ENCODE data around the gene EPYC. TPM values are rescaled to one million over a fixed set of nuclear protein-coding genes. Genes with fewer than 3 reads are reported as not detected.

EPYC gene
- total and polyA plus RNA-seq, 10 of the 15 experiments (the other 5 are each of a cell fraction or from before 2014, with no cell fraction given), result not detected

DNA sequence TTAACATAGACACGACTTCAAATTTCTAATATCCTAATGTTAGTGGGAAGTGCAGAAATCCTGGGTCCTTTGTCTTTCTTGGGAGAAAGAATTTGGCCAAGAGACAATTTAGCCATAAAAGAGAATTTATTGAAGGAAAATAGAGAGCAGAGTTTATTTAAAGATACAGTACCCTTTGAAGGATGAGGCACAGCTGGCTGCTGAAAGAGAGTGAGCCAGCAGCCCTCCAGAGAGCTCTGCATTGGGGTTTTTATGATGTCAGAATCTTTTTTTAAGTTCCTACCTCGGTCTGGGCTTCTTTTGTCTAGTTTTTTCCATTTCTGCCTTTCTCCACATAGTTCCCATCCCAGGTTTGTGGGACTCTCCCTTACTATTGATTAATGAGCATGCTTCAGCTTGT is 87.3 kb downstream of the EPYC start:
- no peak overlapping the region for H3K9ac ChIP-seq (ENCODE audit: control insufficient read depth, insufficient read depth, low read length)
- ATAC-seq (no peak), DNase-seq (ENCODE audit: low read depth, low spot score) (no peak), FAIRE-seq (no peak)
- no peaks in the 10 kb centered on the region for H3K4me1 ChIP-seq (ENCODE audit: control insufficient read depth, insufficient read depth, low read length)
- H3K27ac ChIP-seq (ENCODE audit: control insufficient read depth, insufficient read depth), result no peak overlapping the region
- H3K4me3 ChIP-seq, result no peak overlapping the region
- H3K9me3 ChIP-seq (replicated peaks; ENCODE audit: control insufficient read depth, insufficient read depth, low read length), result no peaks in the 10 kb centered on the region
- ChIA-PET POLR2A (no interaction called here), CTCF (interaction anchor here (0.6 kb wide), 1 partner anchor 308 kb away, joined by 3 read pairs; no protein-coding TSS in a partner anchor), RAD21 (ENCODE audit: unreplicated experiment) (no interaction called here), SMC1A (ENCODE audit: uncharacterized antibody, unreplicated experiment) (interaction anchor here (1.6 kb wide), 1 partner anchor 660 kb away, joined by 3 read pairs; no protein-coding TSS in a partner anchor)
- intact Hi-C loops (cut with micrococcal nuclease; ENCODE audit: unreplicated experiment) (no loop called here), in situ Hi-C loops (cut with MboI) (no loop called here)
- WGBS (ENCODE audit: insufficient coverage, insufficient replicate concordance, low lambda C conversion rate, missing lambda C conversion rate), result 0% methylated on average over 2 of the region's 2 CpGs
- no peaks in the 10 kb centered on the region for H3K36me3 ChIP-seq (ENCODE audit: control insufficient read depth in 2 of 2, insufficient read depth in 2 of 2, low read length in 1 of 2)
- H3K4me2 ChIP-seq (ENCODE audit: control insufficient read depth, insufficient read depth), result no peak overlapping the region
- no peak overlapping the region for H2AFZ ChIP-seq (ENCODE audit: control insufficient read depth, low read depth, low read length)
- H4K20me1 ChIP-seq (ENCODE audit: control insufficient read depth, insufficient read depth), result no peaks in the 10 kb centered on the region
- TF ChIP-seq BCL3 (IDR thresholded peaks at IDR 0.05; ENCODE audit: borderline replicate concordance, insufficient read depth, low read depth, low read length, poor library complexity, severe bottlenecking) (no peak), HCFC1 (IDR thresholded peaks at IDR 0.05; ENCODE audit: low read length) (no peak)
- no TSS peak for BruUV-seq (replicated peaks)
- H3K79me2 ChIP-seq (ENCODE audit: control insufficient read depth, insufficient read depth, low read length), result no peaks in the 10 kb centered on the region
- H3K27me3 ChIP-seq (replicated peaks in 1 of 2; ENCODE audit: control insufficient read depth in 2 of 2, insufficient read depth in 2 of 2, low read length in 1 of 2), result no peaks in the 10 kb centered on the region

DNA sequence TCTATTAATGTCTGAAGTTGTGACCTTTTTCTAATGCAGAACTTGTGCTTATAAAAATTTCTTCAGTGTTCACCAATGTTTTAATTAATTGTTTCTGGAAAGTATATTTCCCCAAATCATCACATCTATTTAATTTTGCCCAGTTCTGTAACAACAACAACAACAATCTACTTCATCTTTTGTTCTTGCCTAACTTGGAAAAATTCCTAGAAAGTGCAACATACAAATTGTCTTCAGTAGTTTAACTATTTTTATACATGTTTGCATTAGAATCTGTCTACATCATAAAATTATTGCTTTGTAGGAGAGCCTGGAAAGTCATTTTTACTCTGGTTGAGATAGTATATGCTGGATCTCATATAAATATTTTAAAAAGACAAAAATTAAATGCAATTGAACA is 88.3 kb downstream of the EPYC start:
- Histone ChIP-seq H3K27me3 (replicated peaks in 1 of 2; ENCODE audit: control insufficient read depth in 2 of 2, insufficient read depth in 2 of 2, low read length in 1 of 2) (no peaks in the 10 kb centered on the region), H3K27ac (ENCODE audit: control insufficient read depth, insufficient read depth) (no peak overlapping the region), H3K36me3 (ENCODE audit: control insufficient read depth in 2 of 2, insufficient read depth in 2 of 2, low read length in 1 of 2) (no peaks in the 10 kb centered on the region), H3K9me3 (replicated peaks; ENCODE audit: control insufficient read depth, insufficient read depth, low read length) (no peaks in the 10 kb centered on the region), H3K9ac (ENCODE audit: control insufficient read depth, insufficient read depth, low read length) (no peak overlapping the region), H3K79me2 (ENCODE audit: control insufficient read depth, insufficient read depth, low read length) (no peaks in the 10 kb centered on the region), H3K4me1 (ENCODE audit: control insufficient read depth, insufficient read depth, low read length) (no peaks in the 10 kb centered on the region), H2AFZ (ENCODE audit: control insufficient read depth, low read depth, low read length) (no peak overlapping the region), H3K4me2 (ENCODE audit: control insufficient read depth, insufficient read depth) (no peak overlapping the region), H4K20me1 (ENCODE audit: control insufficient read depth, insufficient read depth) (no peaks in the 10 kb centered on the region), H3K4me3 (no peak overlapping the region)
- intact Hi-C loops (cut with micrococcal nuclease; ENCODE audit: unreplicated experiment) (no loop called here), in situ Hi-C loops (cut with MboI) (no loop called here)
- ChIA-PET POLR2A (no interaction called here), SMC1A (ENCODE audit: uncharacterized antibody, unreplicated experiment) (no interaction called here), RAD21 (ENCODE audit: unreplicated experiment) (no interaction called here), CTCF (no interaction called here)
- ATAC-seq, result no peak
- no TSS peak for BruUV-seq (replicated peaks)
- no peak for DNase-seq (ENCODE audit: low read depth, low spot score)
- no peak for FAIRE-seq
- TF ChIP-seq CREM (IDR thresholded peaks at IDR 0.05; ENCODE audit: low read depth), result no peak
- no peak for TF ChIP-seq MAX (IDR thresholded peaks at IDR 0.05; ENCODE audit: low read depth, low read length)
- no peak for TF ChIP-seq MYC (IDR thresholded peaks at IDR 0.05; ENCODE audit: insufficient read depth, insufficient read length, insufficient replicate concordance, low read length, severe bottlenecking)
- no peak for TF ChIP-seq SMARCA5 (IDR thresholded peaks at IDR 0.05)
- no peak for TF ChIP-seq RAD21 (IDR thresholded peaks at IDR 0.05; ENCODE audit: insufficient read depth, low read depth, low read length)
- TF ChIP-seq, protein P1, sequence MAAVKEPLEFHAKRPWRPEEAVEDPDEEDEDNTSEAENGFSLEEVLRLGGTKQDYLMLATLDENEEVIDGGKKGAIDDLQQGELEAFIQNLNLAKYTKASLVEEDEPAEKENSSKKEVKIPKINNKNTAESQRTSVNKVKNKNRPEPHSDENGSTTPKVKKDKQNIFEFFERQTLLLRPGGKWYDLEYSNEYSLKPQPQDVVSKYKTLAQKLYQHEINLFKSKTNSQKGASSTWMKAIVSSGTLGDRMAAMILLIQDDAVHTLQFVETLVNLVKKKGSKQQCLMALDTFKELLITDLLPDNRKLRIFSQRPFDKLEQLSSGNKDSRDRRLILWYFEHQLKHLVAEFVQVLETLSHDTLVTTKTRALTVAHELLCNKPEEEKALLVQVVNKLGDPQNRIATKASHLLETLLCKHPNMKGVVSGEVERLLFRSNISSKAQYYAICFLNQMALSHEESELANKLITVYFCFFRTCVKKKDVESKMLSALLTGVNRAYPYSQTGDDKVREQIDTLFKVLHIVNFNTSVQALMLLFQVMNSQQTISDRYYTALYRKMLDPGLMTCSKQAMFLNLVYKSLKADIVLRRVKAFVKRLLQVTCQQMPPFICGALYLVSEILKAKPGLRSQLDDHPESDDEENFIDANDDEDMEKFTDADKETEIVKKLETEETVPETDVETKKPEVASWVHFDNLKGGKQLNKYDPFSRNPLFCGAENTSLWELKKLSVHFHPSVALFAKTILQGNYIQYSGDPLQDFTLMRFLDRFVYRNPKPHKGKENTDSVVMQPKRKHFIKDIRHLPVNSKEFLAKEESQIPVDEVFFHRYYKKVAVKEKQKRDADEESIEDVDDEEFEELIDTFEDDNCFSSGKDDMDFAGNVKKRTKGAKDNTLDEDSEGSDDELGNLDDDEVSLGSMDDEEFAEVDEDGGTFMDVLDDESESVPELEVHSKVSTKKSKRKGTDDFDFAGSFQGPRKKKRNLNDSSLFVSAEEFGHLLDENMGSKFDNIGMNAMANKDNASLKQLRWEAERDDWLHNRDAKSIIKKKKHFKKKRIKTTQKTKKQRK (IDR thresholded peaks at IDR 0.05; ENCODE audit: low read depth, low read length), result no peak
- TF ChIP-seq NFYA (IDR thresholded peaks at IDR 0.05; ENCODE audit: borderline replicate concordance, low read depth, low read length), result no peak
- no peak for TF ChIP-seq BHLHE40 (IDR thresholded peaks at IDR 0.05; ENCODE audit: borderline replicate concordance in 1 of 2, low read depth in 2 of 2, low read length in 1 of 2)
- no peak for TF ChIP-seq SRF (IDR thresholded peaks at IDR 0.05; ENCODE audit: low read depth in 2 of 2, low read length in 2 of 2)
- no peak for TF ChIP-seq EP300 (IDR thresholded peaks at IDR 0.05; ENCODE audit: borderline replicate concordance in 1 of 2, control insufficient read depth in 1 of 2, low read depth in 2 of 2, low read length in 2 of 2)
- no peak for TF ChIP-seq NFIC (IDR thresholded peaks at IDR 0.05; ENCODE audit: low read depth, low read length)
